GM21619 (cell line): ENCODE results near the gene HOXB2.

Source experiments
- ATAC-seq: cut with Tn5 transposase; IDR thresholded peaks from one replicate; pipeline ENCODE4 v1.9.1; 2021; ENCODE audit not compliant: unreplicated experiment

HOXB2 gene

DNA sequence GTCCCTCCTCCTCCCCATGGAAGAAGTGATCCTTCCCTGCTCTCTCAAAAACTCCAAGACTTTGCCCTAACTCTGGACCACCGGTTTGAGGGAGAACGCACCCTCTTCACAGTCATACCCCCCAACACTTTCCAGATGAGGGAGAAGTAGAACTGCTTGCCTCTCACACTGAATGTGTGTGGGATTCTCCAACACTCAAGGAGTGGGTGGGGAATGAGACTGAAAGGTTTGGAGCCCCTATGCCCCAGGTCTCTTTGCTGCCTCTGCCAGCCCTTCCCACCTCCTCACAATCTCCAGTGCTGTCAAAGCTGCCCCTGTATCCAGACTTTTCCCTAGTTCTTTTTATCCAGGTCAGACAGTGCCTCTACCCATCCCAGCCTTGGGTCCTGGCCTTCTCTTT lies 21.8 kb upstream of the HOXB2 start:
- no peak for ATAC-seq

DNA sequence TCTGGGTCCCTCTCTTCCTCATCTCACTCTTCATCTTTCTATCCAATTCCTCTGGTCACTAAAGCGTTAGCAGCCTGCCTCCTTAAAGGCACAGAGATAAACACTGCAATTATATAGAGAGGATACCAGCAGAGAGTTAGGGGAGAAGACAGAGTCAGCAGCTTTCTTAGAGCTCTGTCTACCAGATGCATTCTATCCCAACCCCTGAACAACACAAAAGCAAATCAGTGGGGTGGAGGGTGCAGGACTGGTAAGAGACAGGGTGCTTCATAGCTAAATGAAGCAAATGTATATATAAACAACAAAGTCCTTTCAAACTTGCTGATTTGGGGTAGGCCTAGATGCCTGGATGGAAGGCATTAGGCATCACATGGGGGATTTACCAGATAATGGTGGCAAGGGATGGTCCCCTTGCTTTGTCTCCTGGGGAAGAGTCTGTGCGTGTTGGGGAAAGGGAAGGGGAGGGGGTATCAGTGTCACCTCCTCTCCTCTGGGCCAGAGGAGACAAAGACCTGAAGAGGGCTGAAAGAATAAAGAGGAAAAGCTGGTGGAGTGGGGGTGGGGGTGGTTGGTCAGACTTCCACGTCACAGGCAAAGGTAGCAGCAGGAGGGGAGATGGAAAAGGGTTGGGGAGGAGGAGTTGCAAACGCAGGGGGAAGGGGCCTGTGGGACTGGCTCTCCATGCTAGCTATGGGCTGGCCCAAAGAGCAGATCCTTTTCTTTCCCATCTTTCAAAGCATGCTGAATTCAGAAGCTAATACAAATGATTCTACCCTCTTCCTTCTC lies 21.2 kb upstream of the HOXB2 start:
- no peak for ATAC-seq

DNA sequence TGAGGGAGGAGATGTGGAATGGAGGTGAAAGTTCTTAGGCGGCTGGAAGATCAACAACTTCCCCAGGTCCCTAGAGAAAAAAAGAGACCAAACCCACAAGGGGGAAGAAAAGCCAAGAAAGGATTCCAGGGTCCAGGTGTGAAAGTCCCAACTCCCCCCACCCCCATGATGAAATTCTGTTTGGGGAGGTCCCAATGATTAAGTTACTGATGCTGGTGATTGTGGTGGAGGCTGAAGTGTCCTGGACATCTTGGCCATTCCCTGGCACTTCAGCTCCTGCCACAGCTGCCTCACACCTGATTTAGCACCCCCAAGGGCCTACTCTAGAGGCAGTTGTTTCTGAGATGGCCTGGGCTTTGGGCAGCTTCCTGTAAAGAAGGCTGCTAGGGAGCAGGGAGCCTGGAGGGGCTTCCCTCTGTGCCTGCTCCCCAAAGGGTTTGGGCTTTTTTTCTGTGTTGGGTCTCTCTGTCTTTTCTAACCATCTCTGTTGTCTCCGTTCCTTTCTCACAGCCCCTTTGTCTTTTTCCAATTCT lies 20.2 kb upstream of the HOXB2 start:
- ATAC-seq = no peak

DNA sequence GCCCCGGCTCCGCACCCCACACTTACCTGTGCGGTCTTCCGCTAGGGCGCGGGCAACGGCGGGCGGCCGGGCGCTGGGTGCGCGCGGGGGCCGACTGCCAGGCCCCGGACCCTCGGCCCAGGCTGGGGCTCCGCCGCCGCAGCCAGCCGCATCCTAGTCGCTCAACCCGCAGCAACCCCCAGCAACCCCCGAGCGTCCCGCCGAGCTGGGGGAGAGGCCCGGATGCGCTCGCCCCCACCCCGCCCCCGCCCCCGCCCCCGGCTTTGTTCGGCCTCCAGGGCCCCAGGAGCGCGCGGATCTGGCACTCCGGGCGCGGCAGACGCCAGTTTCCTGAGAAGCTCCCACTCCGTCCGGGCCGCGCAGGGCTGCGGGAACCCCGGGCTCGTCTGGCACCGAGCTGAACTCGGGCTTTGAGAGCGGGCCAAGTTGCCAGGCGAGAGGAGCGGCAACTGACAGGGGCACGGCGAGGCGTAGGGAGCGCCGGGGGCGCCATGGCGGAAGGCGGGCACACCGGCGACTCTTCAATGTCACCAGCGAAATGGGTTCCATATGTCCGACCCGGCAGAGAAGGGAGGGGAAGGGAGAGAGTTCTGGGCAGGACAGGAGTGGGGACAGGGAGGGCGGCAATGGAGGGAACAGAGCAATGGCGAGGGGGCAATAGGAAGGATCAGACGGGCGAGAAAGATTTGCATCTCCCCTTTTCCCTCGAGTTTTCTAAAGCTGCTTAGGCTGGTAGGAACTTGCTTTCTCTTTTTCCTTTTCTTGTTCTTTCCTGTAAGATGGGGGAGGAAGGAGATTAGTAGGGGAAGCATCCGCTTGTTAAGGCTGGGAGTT lies 19.5 kb upstream of the HOXB2 start:
- ATAC-seq = no peak

DNA sequence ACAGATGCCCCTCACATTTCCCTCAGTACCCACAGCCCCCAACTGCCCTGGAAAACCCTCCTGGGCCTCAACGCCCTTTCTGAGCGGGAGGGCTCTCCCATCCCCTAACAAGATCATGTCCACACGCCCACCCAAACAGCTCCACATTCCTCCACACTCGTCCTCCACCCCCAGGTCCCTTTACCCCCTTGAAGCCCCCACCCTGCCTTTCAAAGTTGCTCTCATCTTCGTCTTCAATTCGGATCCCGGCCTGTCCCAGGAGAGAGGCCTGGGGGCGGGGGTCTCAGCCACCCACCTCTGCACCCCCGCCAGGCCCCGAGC lies 18.9 kb upstream of the HOXB2 start:
- ATAC-seq = no peak

DNA sequence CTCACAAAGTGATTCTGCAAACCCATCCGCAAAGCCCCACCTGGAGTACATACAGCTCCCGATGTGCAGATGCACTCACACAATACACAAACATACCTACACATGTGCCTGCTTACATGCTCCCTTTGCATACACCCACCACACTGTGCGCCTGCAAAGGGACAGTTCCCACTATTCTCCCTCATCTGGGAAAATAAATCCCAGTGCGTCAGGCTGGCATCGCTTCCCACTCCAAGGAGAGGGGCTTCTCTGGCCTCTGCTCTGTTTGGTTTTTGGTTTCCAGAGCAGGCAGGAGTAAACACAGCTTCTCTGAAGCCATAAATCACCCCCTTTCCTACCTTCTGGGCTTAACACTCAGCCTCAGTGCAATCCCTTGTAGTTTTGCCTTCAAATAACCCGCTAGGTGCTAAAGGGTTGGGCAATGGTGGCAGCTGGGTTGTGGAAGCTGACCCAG lies 18.5 kb upstream of the HOXB2 start:
- no peak for ATAC-seq

DNA sequence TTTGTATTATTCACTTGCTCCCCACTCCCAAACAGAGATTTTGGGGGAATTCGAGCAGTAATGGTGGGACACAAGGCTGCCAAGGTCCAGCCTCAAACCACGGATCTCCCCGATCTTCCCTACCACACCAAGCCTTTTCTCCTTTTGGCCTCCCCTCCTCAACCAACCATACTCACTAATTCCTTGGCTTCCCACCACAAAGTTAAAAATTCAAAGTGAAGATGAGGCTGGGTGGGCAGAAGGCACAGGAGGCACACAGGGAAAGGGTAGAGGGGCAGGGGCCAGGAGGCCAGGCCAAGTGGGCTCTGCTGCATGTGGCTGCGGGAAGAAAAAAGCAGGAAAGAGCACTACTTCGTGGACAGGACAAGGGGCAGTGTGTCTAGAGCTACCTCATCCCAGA lies 18.0 kb upstream of the HOXB2 start:
- ATAC-seq = no peak

DNA sequence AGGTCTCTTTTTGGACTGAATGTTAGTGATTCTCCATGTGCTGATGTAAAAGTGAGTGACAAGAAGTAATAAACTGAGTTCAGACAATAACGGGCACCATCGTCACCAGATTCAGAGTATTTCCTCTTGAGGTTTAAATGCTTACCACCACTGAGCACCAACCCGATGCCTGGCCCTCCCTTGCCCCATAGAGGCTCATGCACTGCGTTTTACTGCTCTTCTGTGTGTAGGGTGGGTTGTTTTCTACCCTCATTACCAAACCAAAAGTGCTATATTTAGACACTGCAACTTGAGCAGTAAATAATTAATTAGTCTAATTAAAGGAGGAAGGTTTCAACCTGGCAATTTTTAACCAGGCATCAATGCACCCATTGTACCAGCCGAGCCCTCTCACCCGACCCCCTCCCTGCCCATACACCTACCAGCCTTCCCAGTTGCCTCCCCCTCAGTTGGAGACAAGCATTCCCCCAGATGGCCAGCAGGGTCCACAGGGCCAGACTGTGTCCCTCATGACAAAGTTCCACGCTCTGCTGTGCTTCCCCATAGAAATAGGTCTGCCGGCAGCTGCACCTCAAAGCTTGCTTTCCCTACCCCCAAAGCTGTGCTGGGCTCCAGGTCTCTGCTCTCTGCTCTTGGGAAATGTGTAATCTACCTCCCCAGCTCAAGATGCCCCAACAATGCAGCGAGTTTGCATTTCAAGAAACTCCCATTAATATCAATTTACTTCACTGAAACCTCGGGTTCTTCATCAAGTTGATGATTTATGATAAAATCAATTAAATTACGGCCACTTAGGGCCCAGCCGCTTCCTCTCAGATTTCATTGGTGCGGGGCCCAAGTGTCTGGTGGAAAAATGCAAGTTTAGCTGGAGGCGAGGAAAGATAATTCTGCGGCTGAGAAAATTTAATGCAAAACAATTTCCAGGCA lies 17.2 kb upstream of the HOXB2 start:
- peak; percentile 72 for ATAC-seq

DNA sequence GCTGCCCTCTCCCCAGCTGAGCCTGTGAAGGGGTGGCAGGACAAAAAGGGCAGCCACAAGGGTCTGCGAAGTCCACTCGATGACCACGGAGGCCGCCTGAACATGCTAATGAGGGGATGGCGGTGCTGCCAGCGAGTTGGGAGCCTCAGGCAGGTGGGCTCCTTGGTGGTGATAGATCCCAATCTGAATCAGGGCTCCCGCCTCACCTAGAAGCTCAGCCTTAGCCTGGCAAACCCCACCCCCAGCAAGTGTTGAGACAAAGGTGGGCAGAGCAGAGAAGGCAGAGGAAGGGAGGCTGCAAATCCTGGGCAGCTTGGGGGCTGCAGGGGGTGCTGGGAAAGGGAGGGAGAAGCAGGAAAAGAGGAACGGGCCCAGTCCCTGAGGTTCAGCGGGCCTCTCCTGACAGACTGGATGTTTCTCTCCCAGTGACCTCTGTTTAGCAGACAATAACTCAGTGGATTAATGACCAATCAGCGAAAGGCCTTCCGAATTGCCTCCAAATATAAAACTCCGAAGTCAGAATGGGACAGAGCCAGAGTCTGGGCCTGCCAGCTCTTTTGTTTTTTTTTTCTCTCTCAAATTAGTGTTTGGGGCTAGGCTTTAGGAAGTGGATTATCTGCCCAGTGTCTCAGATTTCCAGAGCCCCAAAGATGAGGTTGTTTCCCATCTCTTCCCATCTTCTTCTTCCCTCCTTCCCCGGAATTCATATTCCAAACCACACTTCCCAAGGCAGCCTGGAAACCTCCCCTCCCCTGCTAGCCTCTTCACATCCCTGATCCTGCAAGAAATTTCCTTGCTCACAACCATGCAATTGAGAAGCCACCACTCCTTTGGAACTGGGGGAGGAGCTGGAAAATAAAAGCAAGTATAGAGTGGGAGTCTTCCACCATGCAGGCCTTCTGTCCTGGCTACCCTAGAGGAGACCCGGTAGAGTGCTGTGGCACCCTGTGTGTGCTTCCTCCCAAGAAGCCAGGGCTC lies 15.2 kb upstream of the HOXB2 start:
- ATAC-seq = no peak

DNA sequence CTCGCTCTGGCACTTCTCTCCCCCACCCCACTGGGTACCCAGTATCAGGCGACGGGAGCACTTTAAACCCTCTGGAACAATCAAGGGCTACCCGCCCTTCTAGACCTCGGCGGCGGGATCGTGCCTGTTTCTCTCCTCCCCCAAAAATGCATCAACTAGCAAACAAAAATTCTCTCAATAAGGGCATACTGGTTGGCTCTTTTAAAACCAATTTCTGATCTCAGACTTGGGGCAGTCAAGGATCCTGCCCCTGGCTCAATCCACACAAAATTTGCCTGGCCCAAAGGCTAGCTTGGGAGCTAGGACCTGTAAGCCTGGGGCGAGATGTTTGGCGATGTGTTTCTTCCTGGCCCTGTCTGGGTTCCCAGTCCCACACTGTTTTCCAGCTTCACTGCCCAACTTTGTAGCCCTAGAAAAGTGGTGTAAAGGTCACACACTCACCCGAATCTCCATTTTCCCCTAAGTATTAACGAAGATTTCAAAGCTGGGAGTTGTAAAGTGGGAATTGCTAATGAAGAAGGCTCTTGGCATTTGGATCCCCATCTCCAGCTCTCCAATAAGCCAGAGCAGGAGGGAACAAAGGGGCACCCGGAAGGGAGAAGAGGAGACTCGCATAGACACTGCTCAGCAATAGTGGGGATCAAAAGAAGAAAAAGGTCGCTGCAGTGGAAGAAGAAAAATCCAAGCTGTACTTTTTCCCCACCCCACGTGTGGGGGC lies 14.4 kb upstream of the HOXB2 start:
- ATAC-seq = no peak

DNA sequence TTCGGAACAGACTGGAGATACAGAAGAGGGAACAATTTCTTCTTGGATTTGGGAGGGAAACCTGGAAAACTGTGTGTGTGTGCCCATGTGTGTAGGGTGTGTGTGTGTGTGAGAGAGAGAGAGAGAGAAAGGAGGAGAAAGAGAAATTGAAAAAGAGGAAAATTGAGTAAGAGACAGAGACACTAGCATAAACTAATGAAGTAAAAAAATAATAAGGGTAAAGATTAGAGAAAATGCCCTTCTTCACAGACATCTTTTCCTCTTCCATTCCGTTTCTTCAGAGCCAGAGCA lies 13.9 kb upstream of the HOXB2 start:
- ATAC-seq = no peak

DNA sequence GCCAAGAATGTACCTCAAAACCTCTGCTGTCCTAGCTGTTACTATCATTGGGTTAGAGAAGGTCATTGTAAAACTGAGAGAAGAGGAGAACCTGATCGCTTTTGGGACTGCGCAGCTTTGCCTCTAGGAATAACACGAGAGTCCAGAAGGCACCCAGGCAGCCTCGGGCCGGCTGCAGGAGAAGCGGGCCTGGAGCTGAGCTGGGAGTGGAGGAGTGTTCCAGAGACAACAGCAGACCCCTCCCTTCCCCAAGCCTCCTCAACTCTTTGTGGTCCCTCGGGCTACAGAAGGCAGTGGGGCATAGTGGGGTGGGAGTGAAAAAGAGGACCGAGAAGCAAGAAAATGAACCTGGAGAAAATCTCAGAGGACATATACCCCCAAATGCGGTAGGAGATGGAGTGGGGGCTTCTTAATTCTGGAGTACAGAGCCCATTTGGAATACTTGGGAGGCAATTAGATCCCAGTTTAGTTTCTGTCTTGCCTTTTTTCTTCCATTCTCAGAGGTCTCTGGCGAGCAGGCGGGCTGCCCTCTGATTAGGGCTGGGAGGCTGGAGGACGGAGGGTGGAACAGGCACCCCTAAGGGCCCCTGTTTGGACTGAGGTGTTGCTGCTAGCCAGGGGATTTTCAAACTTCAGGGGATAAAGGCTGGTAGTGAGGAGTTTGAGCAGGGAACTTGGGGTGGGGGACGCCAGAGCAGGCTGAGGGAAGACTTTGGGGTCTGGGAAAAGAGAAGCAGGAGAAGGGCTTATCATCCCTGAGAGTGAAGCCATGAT lies 13.3 kb upstream of the HOXB2 start:
- no peak for ATAC-seq

DNA sequence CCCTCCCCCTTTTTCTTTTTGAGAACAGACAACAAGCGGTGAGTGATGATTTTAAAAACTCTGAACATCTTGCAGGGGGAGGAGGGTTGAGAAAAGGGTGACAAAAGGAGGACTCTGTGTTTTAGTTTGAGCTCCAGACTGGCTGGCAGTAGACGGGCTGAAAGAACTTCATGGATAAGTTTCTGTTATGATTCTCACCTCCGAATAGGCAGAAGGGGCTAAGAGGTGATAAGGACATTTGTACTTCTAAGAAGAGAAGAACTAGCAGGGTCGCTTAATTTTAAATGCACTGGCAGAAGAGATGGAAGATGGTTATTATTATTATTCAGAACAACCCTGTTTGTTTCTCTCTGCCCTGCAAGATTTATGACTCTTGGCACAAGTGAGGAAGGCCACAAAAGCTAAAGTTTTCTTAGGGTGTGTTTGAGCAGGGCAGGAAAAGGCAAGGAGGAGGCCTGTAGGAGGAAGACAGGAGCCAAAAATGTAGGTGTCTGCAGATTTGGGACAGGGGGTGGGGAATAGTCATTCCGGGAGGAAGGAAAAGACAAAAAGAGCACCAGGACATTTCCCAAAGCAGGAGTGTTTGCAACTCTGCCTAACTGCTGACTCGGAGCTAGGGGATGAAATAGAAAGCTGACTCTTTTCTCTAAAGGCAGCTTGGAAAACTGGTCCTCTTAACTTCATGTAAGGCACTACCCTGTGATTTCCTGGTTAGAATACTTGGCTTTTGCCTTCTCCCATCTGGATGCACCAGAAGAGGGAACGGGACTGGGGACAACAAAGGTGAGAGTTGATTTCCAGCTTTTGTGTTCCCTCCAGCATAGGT lies 11.9 kb upstream of the HOXB2 start:
- ATAC-seq = no peak

DNA sequence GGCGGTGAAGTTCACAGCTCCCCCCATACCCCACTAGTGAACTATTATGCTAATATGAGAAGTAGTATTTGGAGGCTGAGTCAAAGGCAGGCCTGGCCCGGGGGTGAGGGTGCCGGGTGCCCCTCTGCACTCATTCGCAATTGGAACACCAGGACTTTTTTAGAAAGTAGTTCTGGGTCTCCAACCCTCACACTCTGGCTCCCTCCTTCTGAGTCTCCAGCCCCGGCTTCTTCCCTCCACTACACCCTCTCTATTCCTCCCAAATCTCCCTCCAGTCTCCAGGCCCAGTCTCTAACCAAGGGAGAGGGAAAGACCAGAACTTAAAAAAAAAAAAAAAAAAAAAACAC lies 11.3 kb upstream of the HOXB2 start:
- no peak for ATAC-seq

DNA sequence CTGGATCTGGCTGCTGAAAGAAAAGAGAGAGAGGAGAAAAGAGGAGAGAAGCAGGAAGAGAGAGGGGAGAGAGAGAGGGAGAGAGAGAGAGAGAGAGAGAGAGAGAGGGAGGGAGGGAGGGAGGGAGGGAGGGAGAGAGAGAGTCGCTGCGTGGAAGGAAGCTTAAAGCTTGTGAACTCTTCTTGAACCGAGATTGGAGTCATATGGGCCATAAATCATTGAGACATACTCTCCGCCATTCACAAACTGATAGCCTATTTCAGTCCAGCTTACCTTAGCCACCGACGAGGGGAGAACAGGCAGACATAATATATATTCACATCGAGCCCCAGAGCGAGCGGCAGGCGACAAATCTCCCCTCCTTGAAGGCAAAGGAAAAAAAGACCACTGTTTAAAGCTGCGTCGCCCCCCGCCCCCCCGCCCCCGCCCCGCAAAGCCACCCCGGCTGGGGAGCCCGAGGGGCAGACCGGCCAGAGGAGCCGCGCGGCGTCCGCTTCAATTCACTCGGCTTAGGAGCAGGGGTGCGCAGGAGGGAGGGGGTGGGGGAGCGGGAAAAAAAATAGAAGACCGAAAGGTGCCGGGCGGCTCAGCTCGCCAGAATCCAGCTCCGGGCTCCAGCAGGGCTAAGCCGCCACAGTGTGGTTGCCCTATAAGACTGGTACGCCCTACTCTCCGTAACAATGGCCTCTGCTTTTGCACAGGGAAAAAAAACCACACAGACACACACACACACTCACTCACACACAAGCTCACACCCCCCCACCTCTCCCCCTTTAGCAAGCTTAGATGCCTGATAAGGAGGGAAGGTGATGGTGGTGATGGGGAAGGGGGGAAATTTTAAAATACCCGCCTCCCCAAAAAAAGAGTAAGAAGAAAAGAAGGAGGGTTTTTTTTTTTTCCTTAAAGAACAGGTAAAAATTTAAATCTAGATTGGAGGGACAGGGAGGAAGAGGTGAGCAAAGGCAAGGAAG lies 10.6 kb upstream of the HOXB2 start:
- no peak for ATAC-seq

DNA sequence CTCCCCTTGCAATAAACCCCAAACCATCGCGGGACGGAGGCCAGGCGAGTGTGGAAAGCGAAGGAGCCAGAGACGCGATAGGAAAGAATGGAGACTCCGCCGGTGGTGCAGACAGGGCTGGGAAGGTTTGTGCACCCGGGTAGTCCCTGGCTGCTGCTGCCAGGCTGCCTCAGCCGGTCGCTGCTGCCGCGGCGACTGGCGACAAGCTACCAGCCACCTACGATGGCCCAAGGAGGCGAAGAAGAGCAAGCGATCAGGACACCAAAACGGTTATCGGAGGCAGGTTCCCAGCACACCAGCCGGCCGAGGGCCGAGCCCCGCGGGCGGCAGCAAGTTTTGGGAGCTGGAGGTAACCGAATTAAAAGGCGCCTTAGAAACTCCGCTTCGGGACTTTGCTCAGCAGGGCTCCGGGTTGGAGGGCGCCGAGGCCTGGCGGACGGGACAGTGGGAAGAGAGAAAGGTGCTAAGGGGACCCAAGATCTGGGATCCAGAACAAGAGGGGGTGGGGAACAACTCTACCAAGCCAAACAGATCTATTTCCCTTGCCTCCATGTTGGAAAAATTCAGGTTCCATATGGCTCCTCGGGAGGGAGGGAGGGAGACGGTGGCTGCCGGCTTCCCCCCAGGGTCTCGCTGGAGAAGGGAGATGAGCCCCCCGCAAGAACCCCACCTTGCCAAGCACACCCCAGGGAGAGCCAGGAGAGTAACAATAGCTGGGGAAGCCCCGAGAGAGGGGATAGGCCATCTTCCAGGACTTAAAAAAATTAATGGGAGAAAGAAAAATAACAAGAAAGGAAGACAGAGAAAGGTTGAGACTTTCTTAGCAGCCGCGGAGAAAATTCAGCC lies 9.7 kb upstream of the HOXB2 start:
- no peak for ATAC-seq
